Cerebellar nuclear complex (tissue), 1 donor: ENCODE measurements around the gene TNFSF13.

Source experiments
- DNase-seq, 2 experiments: peaks; one replicate each; lab custom pipeline; 2025; lab: John Stamatoyannopoulos, UW

The TNFSF13 gene

GRCh38 chr17:7558544-7559319 is at the start of gene TNFSF13:
Gene TNFSF13 (plus strand): TSS chr17:7558750. CDS start chr17:7559040, 290 bp downstream.
- no peak for DNase-seq

- DNase-seq: no peak
Measured at GRCh38 chr17:7508846-7509245, 49.7 kb upstream of the TNFSF13 start.

- DNase-seq: no peak
Measured at GRCh38 chr17:7509937-7510336, 48.6 kb upstream of the TNFSF13 start.

GRCh38 chr17:7511108-7511507 is 47.4 kb upstream of the TNFSF13 start:
- no peak for DNase-seq

- no peak for DNase-seq
Measured at GRCh38 chr17:7512105-7512504, 46.4 kb upstream of the TNFSF13 start.

GRCh38 chr17:7512824-7513540 is 45.6 kb upstream of the TNFSF13 start:
- no peak for DNase-seq

- DNase-seq: no peak
Measured at GRCh38 chr17:7513850-7514419, 44.6 kb upstream of the TNFSF13 start.

GRCh38 chr17:7515911-7516610 is 42.5 kb upstream of the TNFSF13 start:
- no peak for DNase-seq

GRCh38 chr17:7523033-7523432 is 35.5 kb upstream of the TNFSF13 start:
- no peak for DNase-seq

- no peak for DNase-seq
Measured at GRCh38 chr17:7528842-7529241, 29.7 kb upstream of the TNFSF13 start.

- no peak for DNase-seq
Measured at GRCh38 chr17:7530023-7530900, 28.3 kb upstream of the TNFSF13 start.

- no peak for DNase-seq
Measured at GRCh38 chr17:7538050-7538449, 20.5 kb upstream of the TNFSF13 start.

GRCh38 chr17:7538891-7539545 is 19.5 kb upstream of the TNFSF13 start:
- no peak for DNase-seq

- DNase-seq: no peak
Measured at GRCh38 chr17:7541074-7541621, 17.4 kb upstream of the TNFSF13 start.

- DNase-seq: no peak
Measured at GRCh38 chr17:7544911-7545310, 13.6 kb upstream of the TNFSF13 start.

GRCh38 chr17:7548585-7549400 is 9.8 kb upstream of the TNFSF13 start, which contains the start of gene TNFSF12:
Gene TNFSF12 (plus strand): TSS chr17:7549058. CDS start chr17:7549154, 96 bp downstream.
- DNase-seq: no peak

- no peak for DNase-seq
Measured at GRCh38 chr17:7549401-7550055, 9.0 kb upstream of the TNFSF13 start.

GRCh38 chr17:7550344-7550743 is 8.2 kb upstream of the TNFSF13 start:
- no peak for DNase-seq

- DNase-seq: no peak
Measured at GRCh38 chr17:7551396-7551795, 7.2 kb upstream of the TNFSF13 start.
